Amygdala (tissue), 56 donors: Measurements from ENCODE around the gene DMAC2.
"Not testable (repeated sequence)": the region's sequence is repeated elsewhere in the genome, so short reads cannot be mapped to it uniquely, and the experiment has no call there.

Experiments
- DNase-seq, 56 donors: peaks; one replicate each; lab custom pipeline; 2025; lab: John Stamatoyannopoulos, UW

The DMAC2 gene

GRCh38 chr19:41439441-41440222 is at the start of gene DMAC2:
Gene DMAC2, minus strand, starts transcription at chr19:41439912. Its CDS starts 13 bp downstream, at chr19:41439899.
- DNase-seq, result peak; percentile 69 to 99 (median 93)

GRCh38 chr19:41486953-41487352 is 47.2 kb upstream of the DMAC2 start:
- not testable (repeated sequence) for DNase-seq

GRCh38 chr19:41484822-41485221 is 45.1 kb upstream of the DMAC2 start:
- no peak for DNase-seq

- DNase-seq, result no peak
Observed at GRCh38 chr19:41480336-41480735, 40.6 kb upstream of the DMAC2 start.

- no peak for DNase-seq
Observed at GRCh38 chr19:41479757-41480191, 40.1 kb upstream of the DMAC2 start.

GRCh38 chr19:41478875-41479756 is 39.4 kb upstream of the DMAC2 start:
- DNase-seq, result no peak

GRCh38 chr19:41478171-41478570 is 38.5 kb upstream of the DMAC2 start:
- DNase-seq, result no peak

GRCh38 chr19:41476583-41476982 is 36.9 kb upstream of the DMAC2 start:
- DNase-seq, result no peak

GRCh38 chr19:41463257-41464256 is 23.8 kb upstream of the DMAC2 start:
- DNase-seq, result peak in 2 of 56 donors; percentile 8 to 10

- no peak for DNase-seq
Observed at GRCh38 chr19:41462497-41462896, 22.8 kb upstream of the DMAC2 start.

- no peak for DNase-seq
Observed at GRCh38 chr19:41457241-41457640, 17.5 kb upstream of the DMAC2 start.

- no peak for DNase-seq
Observed at GRCh38 chr19:41456342-41456918, 16.7 kb upstream of the DMAC2 start.

GRCh38 chr19:41455936-41456335 is 16.2 kb upstream of the DMAC2 start:
- DNase-seq, result no peak

- DNase-seq, result no peak
Observed at GRCh38 chr19:41452584-41453275, 13.0 kb upstream of the DMAC2 start.

GRCh38 chr19:41449865-41450178 is 10.1 kb upstream of the DMAC2 start:
- DNase-seq, result no peak

- DNase-seq, result peak in 42 of 56 donors; percentile 10 to 80 (median 44)
Observed at GRCh38 chr19:41449079-41449864, 9.6 kb upstream of the DMAC2 start.

GRCh38 chr19:41447732-41448332 is 8.1 kb upstream of the DMAC2 start:
- no peak for DNase-seq

- no peak for DNase-seq
Observed at GRCh38 chr19:41445575-41445974, 5.9 kb upstream of the DMAC2 start.
